SH-SY5Y (cell line): ENCODE results near the gene CSRNP2.

ENCODE experiments used
- GATA2 ChIP-seq: IDR thresholded peaks from 2 replicates; pipeline ENCODE4 v1.6.1; 2011; ENCODE audit warnings: mild to moderate bottlenecking, low read depth, low read length
- GATA3 ChIP-seq: IDR thresholded peaks from 2 replicates; pipeline ENCODE4 v1.6.1; 2011; ENCODE audit warnings: low read depth, mild to moderate bottlenecking, low read length, moderate library complexity

- TF ChIP-seq GATA2 (no peak), GATA3 (no peak)
These were observed 33.9 kb downstream of the CSRNP2 start for GRCh38 chr12:51049525-51049924.
